HepG2 (cell line): Measurements from ENCODE around the gene TAPBP. TPM values are rescaled to one million over a fixed set of nuclear protein-coding genes. Genes with fewer than 3 reads are reported as not detected.

Source experiments
- AGO1 ChIP-seq: fragments of 200-400 bp; formaldehyde crosslinking; IDR thresholded peaks from 2 replicates; pipeline ENCODE4 v1.6.1; 2017; ENCODE audit warnings: mild to moderate bottlenecking, low read depth, low read length, moderate library complexity; ENCODE audit not compliant: poor library complexity, severe bottlenecking
- BRD4 ChIP-seq: sonication (generic); formaldehyde crosslinking; IDR thresholded peaks from 2 replicates; pipeline ENCODE4 v1.4.0; 2020; ENCODE audit warnings: missing genetic modification reagents
- DNMT1 ChIP-seq: sonication (generic); formaldehyde crosslinking; IDR thresholded peaks from 2 replicates; pipeline ENCODE4 v1.5.1; 2020; ENCODE audit warnings: mild to moderate bottlenecking, missing genetic modification reagents
- ETV5 ChIP-seq: IDR thresholded peaks from 2 replicates; pipeline ENCODE4 v1.6.1; 2018; ENCODE audit warnings: missing biosample characterization, missing genetic modification reagents, inconsistent platforms, borderline replicate concordance
- GABPB1 ChIP-seq: IDR thresholded peaks from 2 replicates; pipeline ENCODE4 v1.6.1; 2016; ENCODE audit warnings: mild to moderate bottlenecking, missing genetic modification reagents, moderate library complexity, missing compliant biosample characterization
- IRX3 ChIP-seq: sonication (generic); formaldehyde crosslinking; IDR thresholded peaks from 2 replicates; pipeline ENCODE4 v1.8.1; 2023; ENCODE audit warnings: mild to moderate bottlenecking, low read depth, missing genetic modification reagents, borderline replicate concordance
- PHB2 ChIP-seq: fragments of 450-650 bp; IDR thresholded peaks from 2 replicates; pipeline ENCODE4 v1.6.1; 2018; ENCODE audit not compliant: partially characterized antibody
- POLR2AphosphoS2 ChIP-seq: IDR thresholded peaks from 2 replicates; pipeline ENCODE4 v1.6.1; 2011; ENCODE audit warnings: low read depth, low read length, improper control_type of control experiment
- PTBP1 ChIP-seq: fragments of 200-400 bp; formaldehyde crosslinking; IDR thresholded peaks from 2 replicates; pipeline ENCODE4 v1.6.1; 2018; ENCODE audit warnings: low read length, low read depth; ENCODE audit not compliant: poor library complexity, severe bottlenecking
- RAD21 ChIP-seq: fragments of 450-650 bp; formaldehyde crosslinking; IDR thresholded peaks from 2 replicates; pipeline ENCODE4 v1.5.0; 2020; ENCODE audit warnings: mild to moderate bottlenecking
- STAG1 ChIP-seq: sonication (generic); formaldehyde crosslinking; IDR thresholded peaks from 2 replicates; pipeline ENCODE4 v1.4.0; 2020; ENCODE audit warnings: missing genetic modification reagents
- TOPORS ChIP-seq: sonication (generic); formaldehyde crosslinking; IDR thresholded peaks from 2 replicates; pipeline ENCODE4 v1.8.0; 2023; ENCODE audit warnings: mild to moderate bottlenecking, missing genetic modification reagents
- ZBTB7A ChIP-seq: sonication (generic); formaldehyde crosslinking; IDR thresholded peaks from 2 replicates; pipeline ENCODE4 v1.8.0; 2022; ENCODE audit warnings: mild to moderate bottlenecking, missing genetic modification reagents
- ZFP36L1 ChIP-seq: sonication (generic); formaldehyde crosslinking; IDR thresholded peaks from 2 replicates; pipeline ENCODE4 v1.8.0; 2022; ENCODE audit warnings: mild to moderate bottlenecking, missing genetic modification reagents, moderate library complexity
- ZFP36L2 ChIP-seq: sonication (generic); formaldehyde crosslinking; IDR thresholded peaks from 2 replicates; pipeline ENCODE4 v1.4.0; 2020; ENCODE audit warnings: missing genetic modification reagents
- ZIK1 ChIP-seq: sonication (generic); formaldehyde crosslinking; IDR thresholded peaks from 2 replicates; pipeline ENCODE4 v1.5.0; 2020; ENCODE audit warnings: mild to moderate bottlenecking, low read depth, missing genetic modification reagents, borderline replicate concordance
- ZNF337 ChIP-seq: sonication (generic); formaldehyde crosslinking; IDR thresholded peaks from 2 replicates; pipeline ENCODE4 v1.5.1; 2020; ENCODE audit warnings: missing genetic modification reagents, low read depth, mild to moderate bottlenecking, borderline replicate concordance
- ZNF501 ChIP-seq: sonication (generic); formaldehyde crosslinking; IDR thresholded peaks from 2 replicates; pipeline ENCODE4 v1.5.1; 2020; ENCODE audit warnings: mild to moderate bottlenecking, moderate library complexity, missing genetic modification reagents
- polyA plus RNA-seq, 8 experiments: library from polyadenylated mRNA; depleted of rRNA in 3 of 8; stranded (reverse) in 7 of 8; unstranded in 1 of 8; fragments of >200 nt; fragmentation: Illumina TruSeq in 4 of 8; extraction: Trizol in 4 of 8; gene quantifications; 2 replicates each; pipeline versions ENCODE4 v1.2.1 to v1.2.3, GENCODE V29; 2011 to 2016; ENCODE audit warnings: low read depth in 4 of 8, missing spikeins in 1 of 8, mixed read lengths in 1 of 8; ENCODE audit not compliant: insufficient read depth in 1 of 8
- total RNA-seq, 5 experiments: library from RNA; depleted of rRNA; stranded (reverse); fragments of >200 nt; fragmentation: Illumina TruSeq; extraction: Trizol; gene quantifications; 2 replicates each; pipeline ENCODE4 v1.2.3, GENCODE V29; 2016; ENCODE audit warnings: low read depth in 1 of 5
- TF ChIP-seq, protein P1 (sequence below): IDR thresholded peaks from 2 replicates; pipeline ENCODE4 v1.6.1; 2016; ENCODE audit warnings: missing biosample characterization, missing genetic modification reagents, low read depth
- TF ChIP-seq, protein P2 (sequence below): sonication (generic); formaldehyde crosslinking; IDR thresholded peaks from 2 replicates; pipeline ENCODE4 v1.4.0; 2020; ENCODE audit warnings: missing genetic modification reagents
- TF ChIP-seq, protein P3 (sequence below): sonication (generic); formaldehyde crosslinking; IDR thresholded peaks from 2 replicates; pipeline ENCODE4 v1.5.1; 2020; ENCODE audit warnings: missing genetic modification reagents, mild to moderate bottlenecking, borderline replicate concordance
- TF ChIP-seq, protein P4 (sequence below): sonication (generic); formaldehyde crosslinking; conservative IDR thresholded peaks from 2 replicates; pipeline ENCODE4 v1.4.0; 2020; ENCODE audit warnings: missing genetic modification reagents

TAPBP gene
- total and polyA plus RNA-seq, 2 of the 13 experiments (the other 11 are each of a cell fraction or from before 2014, with no cell fraction given): 27.4 to 32.3 TPM

DNA sequence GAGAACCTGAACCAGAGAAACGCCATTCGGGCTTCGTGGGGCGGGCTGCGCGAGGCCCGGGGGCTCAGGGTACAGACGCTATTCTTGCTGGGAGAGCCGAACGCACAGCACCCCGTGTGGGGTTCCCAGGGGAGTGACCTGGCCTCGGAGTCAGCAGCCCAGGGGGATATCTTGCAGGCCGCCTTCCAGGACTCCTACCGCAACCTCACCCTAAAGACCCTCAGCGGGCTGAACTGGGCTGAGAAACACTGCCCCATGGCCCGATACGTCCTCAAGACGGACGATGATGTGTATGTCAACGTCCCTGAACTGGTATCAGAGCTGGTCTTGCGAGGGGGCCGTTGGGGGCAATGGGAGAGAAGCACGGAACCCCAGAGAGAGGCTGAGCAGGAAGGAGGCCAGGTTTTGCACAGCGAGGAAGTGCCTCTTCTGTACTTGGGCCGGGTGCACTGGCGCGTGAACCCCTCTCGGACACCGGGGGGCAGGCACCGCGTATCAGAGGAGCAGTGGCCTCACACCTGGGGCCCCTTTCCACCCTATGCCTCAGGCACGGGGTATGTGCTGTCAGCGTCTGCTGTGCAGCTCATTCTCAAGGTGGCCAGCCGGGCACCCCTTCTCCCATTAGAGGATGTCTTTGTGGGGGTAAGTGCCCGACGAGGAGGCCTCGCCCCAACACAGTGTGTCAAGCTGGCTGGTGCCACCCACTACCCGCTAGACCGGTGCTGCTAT is 36.1 kb downstream of the TAPBP start (continued):
- TF ChIP-seq TOPORS (CRISPR knock-in tag) (0 out of 2 replicates have a peak, but pooled peaks have one; percentile 67), GABPB1 (CRISPR knock-in tag) (peak; percentile 43; the same call in 1 of the 2 replicates), ZFP36L2 (CRISPR knock-in tag) (no peak), ZFP36L1 (no peak), STAG1 (CRISPR knock-in tag) (peak; percentile 26), ZBTB7A (CRISPR knock-in tag) (peak; percentile 58; the same call in 1 of the 2 replicates), ZNF501 (0 out of 2 replicates have a peak, but pooled peaks have one; percentile 28), ZIK1 (CRISPR knock-in tag) (0 out of 2 replicates have a peak, but pooled peaks have one; percentile 61), BRD4 (CRISPR knock-in tag) (0 out of 2 replicates have a peak, but pooled peaks have one; percentile 20), DNMT1 (CRISPR knock-in tag) (no peak), RAD21 (CRISPR knock-in tag) (0 out of 2 replicates have a peak, but pooled peaks have one; percentile 8), PHB2 (no peak), ZNF337 (no peak), AGO1 (peak; percentile 99), IRX3 (0 out of 2 replicates have a peak, but pooled peaks have one; percentile 32), PTBP1 (peak; percentile 31), POLR2AphosphoS2 (0 out of 2 replicates have a peak, but pooled peaks have one; percentile 6), ETV5 (CRISPR knock-in tag) (0 out of 2 replicates have a peak, but pooled peaks have one; percentile 19)
- TF ChIP-seq, protein P1, sequence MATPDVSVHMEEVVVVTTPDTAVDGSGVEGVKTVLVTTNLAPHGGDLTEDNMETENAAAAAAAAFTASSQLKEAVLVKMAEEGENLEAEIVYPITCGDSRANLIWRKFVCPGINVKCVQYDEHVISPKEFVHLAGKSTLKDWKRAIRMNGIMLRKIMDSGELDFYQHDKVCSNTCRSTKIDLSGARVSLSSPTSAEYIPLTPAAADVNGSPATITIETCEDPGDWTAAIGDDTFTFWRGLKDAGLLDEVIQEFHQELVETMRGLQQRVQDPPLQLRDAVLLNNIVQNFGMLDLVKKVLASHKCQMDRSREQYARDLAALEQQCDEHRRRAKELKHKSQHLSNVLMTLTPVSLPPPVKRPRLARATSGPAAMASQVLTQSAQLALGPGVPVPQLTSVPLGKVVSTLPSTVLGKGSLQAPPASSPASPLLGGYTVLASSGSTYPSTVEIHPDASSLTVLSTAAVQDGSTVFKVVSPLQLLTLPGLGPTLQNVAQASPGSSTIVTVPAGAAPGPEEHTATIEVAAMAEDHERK (CRISPR knock-in tag): no peak
- TF ChIP-seq, protein P2, sequence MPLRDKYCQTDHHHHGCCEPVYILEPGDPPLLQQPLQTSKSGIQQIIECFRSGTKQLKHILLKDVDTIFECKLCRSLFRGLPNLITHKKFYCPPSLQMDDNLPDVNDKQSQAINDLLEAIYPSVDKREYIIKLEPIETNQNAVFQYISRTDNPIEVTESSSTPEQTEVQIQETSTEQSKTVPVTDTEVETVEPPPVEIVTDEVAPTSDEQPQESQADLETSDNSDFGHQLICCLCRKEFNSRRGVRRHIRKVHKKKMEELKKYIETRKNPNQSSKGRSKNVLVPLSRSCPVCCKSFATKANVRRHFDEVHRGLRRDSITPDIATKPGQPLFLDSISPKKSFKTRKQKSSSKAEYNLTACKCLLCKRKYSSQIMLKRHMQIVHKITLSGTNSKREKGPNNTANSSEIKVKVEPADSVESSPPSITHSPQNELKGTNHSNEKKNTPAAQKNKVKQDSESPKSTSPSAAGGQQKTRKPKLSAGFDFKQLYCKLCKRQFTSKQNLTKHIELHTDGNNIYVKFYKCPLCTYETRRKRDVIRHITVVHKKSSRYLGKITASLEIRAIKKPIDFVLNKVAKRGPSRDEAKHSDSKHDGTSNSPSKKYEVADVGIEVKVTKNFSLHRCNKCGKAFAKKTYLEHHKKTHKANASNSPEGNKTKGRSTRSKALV (CRISPR knock-in tag): no peak
- TF ChIP-seq, protein P3, sequence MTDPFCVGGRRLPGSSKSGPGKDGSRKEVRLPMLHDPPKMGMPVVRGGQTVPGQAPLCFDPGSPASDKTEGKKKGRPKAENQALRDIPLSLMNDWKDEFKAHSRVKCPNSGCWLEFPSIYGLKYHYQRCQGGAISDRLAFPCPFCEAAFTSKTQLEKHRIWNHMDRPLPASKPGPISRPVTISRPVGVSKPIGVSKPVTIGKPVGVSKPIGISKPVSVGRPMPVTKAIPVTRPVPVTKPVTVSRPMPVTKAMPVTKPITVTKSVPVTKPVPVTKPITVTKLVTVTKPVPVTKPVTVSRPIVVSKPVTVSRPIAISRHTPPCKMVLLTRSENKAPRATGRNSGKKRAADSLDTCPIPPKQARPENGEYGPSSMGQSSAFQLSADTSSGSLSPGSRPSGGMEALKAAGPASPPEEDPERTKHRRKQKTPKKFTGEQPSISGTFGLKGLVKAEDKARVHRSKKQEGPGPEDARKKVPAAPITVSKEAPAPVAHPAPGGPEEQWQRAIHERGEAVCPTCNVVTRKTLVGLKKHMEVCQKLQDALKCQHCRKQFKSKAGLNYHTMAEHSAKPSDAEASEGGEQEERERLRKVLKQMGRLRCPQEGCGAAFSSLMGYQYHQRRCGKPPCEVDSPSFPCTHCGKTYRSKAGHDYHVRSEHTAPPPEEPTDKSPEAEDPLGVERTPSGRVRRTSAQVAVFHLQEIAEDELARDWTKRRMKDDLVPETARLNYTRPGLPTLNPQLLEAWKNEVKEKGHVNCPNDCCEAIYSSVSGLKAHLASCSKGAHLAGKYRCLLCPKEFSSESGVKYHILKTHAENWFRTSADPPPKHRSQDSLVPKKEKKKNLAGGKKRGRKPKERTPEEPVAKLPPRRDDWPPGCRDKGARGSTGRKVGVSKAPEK (CRISPR knock-in tag): no peak
- TF ChIP-seq, protein P4, sequence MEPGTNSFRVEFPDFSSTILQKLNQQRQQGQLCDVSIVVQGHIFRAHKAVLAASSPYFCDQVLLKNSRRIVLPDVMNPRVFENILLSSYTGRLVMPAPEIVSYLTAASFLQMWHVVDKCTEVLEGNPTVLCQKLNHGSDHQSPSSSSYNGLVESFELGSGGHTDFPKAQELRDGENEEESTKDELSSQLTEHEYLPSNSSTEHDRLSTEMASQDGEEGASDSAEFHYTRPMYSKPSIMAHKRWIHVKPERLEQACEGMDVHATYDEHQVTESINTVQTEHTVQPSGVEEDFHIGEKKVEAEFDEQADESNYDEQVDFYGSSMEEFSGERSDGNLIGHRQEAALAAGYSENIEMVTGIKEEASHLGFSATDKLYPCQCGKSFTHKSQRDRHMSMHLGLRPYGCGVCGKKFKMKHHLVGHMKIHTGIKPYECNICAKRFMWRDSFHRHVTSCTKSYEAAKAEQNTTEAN (CRISPR knock-in tag): no peak
